IPS-15b (cell line): ENCODE results near the gene EPHA7.

Experiments used
- H3K27me3 ChIP-seq: one replicate; pipeline ENCODE4 v1.6.1; 2013; ENCODE audit warnings: low read length; ENCODE audit not compliant: control insufficient read depth, insufficient read depth
- H3K36me3 ChIP-seq: one replicate; pipeline ENCODE4 v1.6.1; 2013; ENCODE audit warnings: low read length; ENCODE audit not compliant: control insufficient read depth, insufficient read depth
- H3K4me1 ChIP-seq: one replicate; pipeline ENCODE4 v1.6.1; 2013; ENCODE audit warnings: mild to moderate bottlenecking, low read length; ENCODE audit not compliant: control insufficient read depth, insufficient read depth
- H3K4me3 ChIP-seq: one replicate; pipeline ENCODE4 v1.5.1; 2013; ENCODE audit warnings: low read depth, low read length
- H3K9ac ChIP-seq: one replicate; pipeline ENCODE4 v1.6.1; 2013; ENCODE audit warnings: low read depth, mild to moderate bottlenecking, low read length
- H3K9me3 ChIP-seq: one replicate; pipeline ENCODE4 v1.6.1; 2013; ENCODE audit warnings: mild to moderate bottlenecking, low read length; ENCODE audit not compliant: control insufficient read depth, insufficient read depth

Gene EPHA7

GRCh38 chr6:93389192-93389591 lies 30.2 kb downstream of the EPHA7 start:
- Histone ChIP-seq H3K36me3 (no peaks in the 10 kb centered on the region), H3K9ac (no peak overlapping the region), H3K4me1 (no peaks in the 10 kb centered on the region), H3K4me3 (no peak overlapping the region), H3K27me3 (no peaks in the 10 kb centered on the region), H3K9me3 (no peaks in the 10 kb centered on the region)

- no peaks in the 10 kb centered on the region for H3K27me3 ChIP-seq
- no peak overlapping the region for H3K9ac ChIP-seq
- H3K9me3 ChIP-seq = no peaks in the 10 kb centered on the region
- H3K4me3 ChIP-seq = no peak overlapping the region
- H3K36me3 ChIP-seq = no peaks in the 10 kb centered on the region
- H3K4me1 ChIP-seq = no peaks in the 10 kb centered on the region
These were observed 31.3 kb downstream of the EPHA7 start for GRCh38 chr6:93388070-93388469.

- no peak overlapping the region for H3K9ac ChIP-seq
- no peak overlapping the region for H3K4me3 ChIP-seq
- no peaks in the 10 kb centered on the region for H3K27me3 ChIP-seq
- H3K9me3 ChIP-seq = no peaks in the 10 kb centered on the region
- H3K36me3 ChIP-seq = no peaks in the 10 kb centered on the region
- no peaks in the 10 kb centered on the region for H3K4me1 ChIP-seq
These were observed 43.3 kb downstream of the EPHA7 start for GRCh38 chr6:93376026-93376540.

- Histone ChIP-seq H3K4me1 (no peaks in the 10 kb centered on the region), H3K9me3 (no peaks in the 10 kb centered on the region), H3K9ac (no peak overlapping the region), H3K4me3 (no peak overlapping the region), H3K36me3 (no peaks in the 10 kb centered on the region), H3K27me3 (no peaks in the 10 kb centered on the region)
These were observed 45.9 kb downstream of the EPHA7 start for GRCh38 chr6:93373445-93373844.

- no peak overlapping the region for H3K4me3 ChIP-seq
- H3K9me3 ChIP-seq = no peaks in the 10 kb centered on the region
- H3K36me3 ChIP-seq = no peaks in the 10 kb centered on the region
- H3K27me3 ChIP-seq = no peaks in the 10 kb centered on the region
- no peaks in the 10 kb centered on the region for H3K4me1 ChIP-seq
- H3K9ac ChIP-seq = no peak overlapping the region
These were observed 47.6 kb downstream of the EPHA7 start for GRCh38 chr6:93371756-93372155.

GRCh38 chr6:93369586-93370134 lies 49.7 kb downstream of the EPHA7 start:
- Histone ChIP-seq H3K9ac (no peak overlapping the region), H3K36me3 (no peaks in the 10 kb centered on the region), H3K9me3 (no peaks in the 10 kb centered on the region), H3K4me3 (no peak overlapping the region), H3K27me3 (no peaks in the 10 kb centered on the region), H3K4me1 (no peaks in the 10 kb centered on the region)

GRCh38 chr6:93366506-93366905 lies 52.9 kb downstream of the EPHA7 start:
- H3K9ac ChIP-seq = no peak overlapping the region

GRCh38 chr6:93365445-93365844 lies 53.9 kb downstream of the EPHA7 start:
- Histone ChIP-seq H3K4me1 (peaks cover 2% of the 10 kb centered on the region), H3K9me3 (no peaks in the 10 kb centered on the region), H3K36me3 (no peaks in the 10 kb centered on the region), H3K9ac (no peak overlapping the region), H3K27me3 (no peaks in the 10 kb centered on the region), H3K4me3 (no peak overlapping the region)

More at GRCh38 chr6:93366506-93366905, 52.9 kb downstream of the EPHA7 start:
- Histone ChIP-seq H3K4me1 (no peaks in the 10 kb centered on the region), H3K27me3 (no peaks in the 10 kb centered on the region), H3K36me3 (no peaks in the 10 kb centered on the region), H3K4me3 (no peak overlapping the region), H3K9me3 (no peaks in the 10 kb centered on the region)

- no peak overlapping the region for H3K4me3 ChIP-seq
- no peak overlapping the region for H3K9ac ChIP-seq
- H3K36me3 ChIP-seq = no peaks in the 10 kb centered on the region
- H3K27me3 ChIP-seq = no peaks in the 10 kb centered on the region
- H3K9me3 ChIP-seq = no peaks in the 10 kb centered on the region
- H3K4me1 ChIP-seq = peaks cover 3% of the 10 kb centered on the region
These were observed 60.9 kb downstream of the EPHA7 start for GRCh38 chr6:93358435-93358834.

GRCh38 chr6:93352604-93353003 lies 66.8 kb downstream of the EPHA7 start:
- Histone ChIP-seq H3K9ac (no peak overlapping the region), H3K9me3 (no peaks in the 10 kb centered on the region), H3K27me3 (no peaks in the 10 kb centered on the region), H3K4me3 (no peak overlapping the region), H3K36me3 (no peaks in the 10 kb centered on the region), H3K4me1 (no peaks in the 10 kb centered on the region)

- Histone ChIP-seq H3K4me3 (no peak overlapping the region), H3K36me3 (no peaks in the 10 kb centered on the region), H3K4me1 (no peaks in the 10 kb centered on the region), H3K9ac (no peak overlapping the region), H3K9me3 (no peaks in the 10 kb centered on the region), H3K27me3 (no peaks in the 10 kb centered on the region)
These were observed 68.1 kb downstream of the EPHA7 start for GRCh38 chr6:93351222-93351621.

GRCh38 chr6:93350774-93351173 lies 68.6 kb downstream of the EPHA7 start:
- no peaks in the 10 kb centered on the region for H3K9me3 ChIP-seq
- H3K9ac ChIP-seq = no peak overlapping the region
- no peak overlapping the region for H3K4me3 ChIP-seq
- H3K4me1 ChIP-seq = no peaks in the 10 kb centered on the region
- H3K27me3 ChIP-seq = no peaks in the 10 kb centered on the region
- no peaks in the 10 kb centered on the region for H3K36me3 ChIP-seq
